ENCODE results near the gene ZNF311. TPM values are rescaled to one million over a fixed set of nuclear protein-coding genes. Genes with fewer than 3 reads are reported as not detected.

ZNF311 gene
- total RNA-seq, 1 donor from 2014 or later, result 1.6 TPM

DNA sequence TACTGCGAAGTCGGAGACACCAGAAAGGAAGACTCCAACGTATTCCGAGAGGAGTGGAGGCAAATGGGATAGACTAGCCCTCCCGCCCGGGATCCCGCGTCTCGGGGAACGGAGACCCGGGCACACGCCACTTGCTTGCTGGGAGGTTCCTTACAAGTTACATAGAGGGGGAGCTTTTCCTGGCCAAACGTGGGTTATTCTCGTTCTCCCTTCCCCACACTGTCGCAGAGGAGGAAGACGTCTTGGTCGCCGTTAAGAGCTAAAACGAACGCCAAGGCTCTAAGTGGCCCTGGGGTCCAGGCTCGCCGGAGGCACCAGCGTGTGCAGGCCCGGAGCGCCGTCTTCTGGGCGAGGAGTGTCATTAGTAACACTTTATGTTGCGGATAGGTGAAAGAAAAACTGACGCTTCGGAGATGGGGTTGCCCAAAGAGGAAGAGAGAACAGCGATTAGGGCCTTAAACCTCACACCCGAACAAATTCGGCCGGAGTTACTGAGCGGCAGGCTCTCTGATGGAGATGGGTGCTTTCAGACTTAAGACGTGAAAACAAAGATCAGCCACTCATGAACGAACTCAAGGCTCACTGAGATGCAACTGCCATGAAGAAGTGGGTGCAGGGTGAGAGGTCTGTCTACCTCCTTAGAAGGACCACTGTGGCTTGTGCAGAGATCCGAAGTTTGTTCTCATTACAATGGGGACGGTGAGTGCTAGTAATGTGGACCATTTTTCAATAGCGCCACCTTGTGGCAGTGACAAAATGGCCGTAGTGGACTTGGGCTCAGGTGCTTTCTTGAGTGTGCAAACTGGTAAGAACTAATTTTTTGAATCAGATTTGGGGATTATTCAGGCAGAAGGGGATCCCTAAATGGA lies 11.7 kb upstream of the ZNF311 start:
- H3K4me1 ChIP-seq (ENCODE audit: control insufficient read depth in 3 of 3, insufficient read depth in 3 of 3, low read length in 3 of 3), result peaks cover 5 to 10% (median 7%) of the 10 kb centered on the region in 3 donors
- peak overlapping the region; percentile 49 to 75 (median 74) for H3K4me3 ChIP-seq (ENCODE audit: low read length in 3 of 3)
- peak overlapping the region in 1 of 3 donors; percentile 65 for H3K9ac ChIP-seq (ENCODE audit: low read depth in 1 of 3, low read length in 3 of 3)
- no peaks in the 10 kb centered on the region for H3K36me3 ChIP-seq (ENCODE audit: control insufficient read depth in 3 of 3, insufficient read depth in 3 of 3, low read length in 3 of 3)
- peaks cover 20 to 37% (median 31%) of the 10 kb centered on the region in 3 donors for H3K27me3 ChIP-seq (ENCODE audit: control insufficient read depth in 3 of 3, insufficient read depth in 3 of 3, low read length in 3 of 3)
- no peak overlapping the region for H3K27ac ChIP-seq (ENCODE audit: low read depth, low read length)
- H3K9me3 ChIP-seq (ENCODE audit: control insufficient read depth in 3 of 3, low read length in 3 of 3), result no peaks in the 10 kb centered on the region

GRCh38 chr6:29014729-29015608 lies 9.9 kb upstream of the ZNF311 start:
- Histone ChIP-seq H3K27me3 (ENCODE audit: control insufficient read depth in 3 of 3, insufficient read depth in 3 of 3, low read length in 3 of 3) (peaks cover 22 to 41% (median 29%) of the 10 kb centered on the region in 3 donors), H3K9me3 (ENCODE audit: control insufficient read depth in 3 of 3, low read length in 3 of 3) (no peaks in the 10 kb centered on the region)

GRCh38 chr6:29011276-29011734 lies 6.2 kb upstream of the ZNF311 start:
- no peak overlapping the region for H3K27ac ChIP-seq (ENCODE audit: low read depth, low read length)
- H3K9ac ChIP-seq (ENCODE audit: low read depth in 1 of 3, low read length in 3 of 3), result peak overlapping the region in 2 of 3 donors; percentile 41 to 78

More at GRCh38 chr6:29014729-29015608, 9.9 kb upstream of the ZNF311 start:
- Histone ChIP-seq H3K4me3 (ENCODE audit: low read length in 3 of 3) (no peak overlapping the region), H3K27ac (ENCODE audit: low read depth, low read length) (no peak overlapping the region), H3K9ac (ENCODE audit: low read depth in 1 of 3, low read length in 3 of 3) (no peak overlapping the region), H3K36me3 (ENCODE audit: control insufficient read depth in 3 of 3, insufficient read depth in 3 of 3, low read length in 3 of 3) (no peaks in the 10 kb centered on the region), H3K4me1 (ENCODE audit: control insufficient read depth in 3 of 3, insufficient read depth in 3 of 3, low read length in 3 of 3) (peaks cover 5 to 12% (median 10%) of the 10 kb centered on the region in 3 donors)

GRCh38 chr6:29009358-29009757 lies 4.2 kb upstream of the ZNF311 start:
- Histone ChIP-seq H3K9ac (ENCODE audit: low read depth in 1 of 3, low read length in 3 of 3) (no peak overlapping the region), H3K27ac (ENCODE audit: low read depth, low read length) (no peak overlapping the region), H3K27me3 (ENCODE audit: control insufficient read depth in 3 of 3, insufficient read depth in 3 of 3, low read length in 3 of 3) (peaks cover 6 to 23% (median 18%) of the 10 kb centered on the region in 3 donors), H3K4me3 (ENCODE audit: low read length in 3 of 3) (no peak overlapping the region), H3K4me1 (ENCODE audit: control insufficient read depth in 3 of 3, insufficient read depth in 3 of 3, low read length in 3 of 3) (peaks cover 0 to 5% (median 0%) of the 10 kb centered on the region in 3 donors), H3K36me3 (ENCODE audit: control insufficient read depth in 3 of 3, insufficient read depth in 3 of 3, low read length in 3 of 3) (no peaks in the 10 kb centered on the region), H3K9me3 (ENCODE audit: control insufficient read depth in 3 of 3, low read length in 3 of 3) (no peaks in the 10 kb centered on the region)

More at GRCh38 chr6:29011276-29011734, 6.2 kb upstream of the ZNF311 start:
- no peaks in the 10 kb centered on the region for H3K36me3 ChIP-seq (ENCODE audit: control insufficient read depth in 3 of 3, insufficient read depth in 3 of 3, low read length in 3 of 3)
- H3K4me3 ChIP-seq (ENCODE audit: low read length in 3 of 3), result peak overlapping the region; percentile 66 to 77 (median 76)
- H3K27me3 ChIP-seq (ENCODE audit: control insufficient read depth in 3 of 3, insufficient read depth in 3 of 3, low read length in 3 of 3), result peaks cover 15 to 39% (median 31%) of the 10 kb centered on the region in 3 donors
- H3K4me1 ChIP-seq (ENCODE audit: control insufficient read depth in 3 of 3, insufficient read depth in 3 of 3, low read length in 3 of 3), result peaks cover 0 to 8% (median 3%) of the 10 kb centered on the region in 3 donors
- H3K9me3 ChIP-seq (ENCODE audit: control insufficient read depth in 3 of 3, low read length in 3 of 3), result no peaks in the 10 kb centered on the region

GRCh38 chr6:29008089-29008488 lies 3.0 kb upstream of the ZNF311 start:
- Histone ChIP-seq H3K36me3 (ENCODE audit: control insufficient read depth in 3 of 3, insufficient read depth in 3 of 3, low read length in 3 of 3) (no peaks in the 10 kb centered on the region), H3K9ac (ENCODE audit: low read depth in 1 of 3, low read length in 3 of 3) (no peak overlapping the region), H3K27ac (ENCODE audit: low read depth, low read length) (no peak overlapping the region), H3K4me3 (ENCODE audit: low read length in 3 of 3) (no peak overlapping the region), H3K4me1 (ENCODE audit: control insufficient read depth in 3 of 3, insufficient read depth in 3 of 3, low read length in 3 of 3) (peaks cover 0 to 5% (median 0%) of the 10 kb centered on the region in 3 donors), H3K9me3 (ENCODE audit: control insufficient read depth in 3 of 3, low read length in 3 of 3) (no peaks in the 10 kb centered on the region), H3K27me3 (ENCODE audit: control insufficient read depth in 3 of 3, insufficient read depth in 3 of 3, low read length in 3 of 3) (peaks cover 2 to 18% (median 15%) of the 10 kb centered on the region in 3 donors)

- no peak overlapping the region for H3K4me3 ChIP-seq (ENCODE audit: low read length in 3 of 3)
- H3K4me1 ChIP-seq (ENCODE audit: control insufficient read depth in 3 of 3, insufficient read depth in 3 of 3, low read length in 3 of 3), result no peaks in the 10 kb centered on the region
- peaks cover 0 to 2% (median 0%) of the 10 kb centered on the region in 3 donors for H3K9me3 ChIP-seq (ENCODE audit: control insufficient read depth in 3 of 3, low read length in 3 of 3)
These were observed 8.1 kb downstream of the ZNF311 start for GRCh38 chr6:28996844-28997510.

DNA sequence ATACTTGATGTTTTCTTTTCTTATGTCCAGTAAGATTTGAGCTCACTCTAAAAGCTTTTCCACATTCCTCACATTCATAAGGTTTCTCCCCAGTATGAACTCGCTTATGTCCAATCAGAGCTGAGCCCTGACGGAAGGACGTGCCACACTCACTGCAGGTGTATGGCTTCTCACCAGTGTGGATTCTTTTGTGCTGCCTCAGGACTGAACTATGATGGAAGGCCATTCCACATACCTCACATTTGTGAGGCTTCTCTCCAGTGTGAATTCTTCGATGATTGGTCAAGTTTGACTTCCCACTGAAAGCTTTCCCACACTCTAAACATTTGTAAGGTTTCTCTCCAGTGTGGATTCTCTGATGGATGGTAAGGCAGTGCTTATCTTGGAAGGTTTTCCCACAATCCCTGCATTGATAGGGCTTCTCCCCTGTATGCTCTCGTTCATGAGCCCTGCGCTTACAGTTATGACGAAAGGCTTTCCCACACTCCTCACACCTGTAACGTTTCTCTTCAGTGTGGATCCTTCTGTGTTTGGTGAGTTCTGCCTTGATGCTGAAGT lies 9.9 kb downstream of the ZNF311 start:
- Histone ChIP-seq H3K9ac (ENCODE audit: low read depth in 1 of 3, low read length in 3 of 3) (no peak overlapping the region), H3K27me3 (ENCODE audit: control insufficient read depth in 3 of 3, insufficient read depth in 3 of 3, low read length in 3 of 3) (no peaks in the 10 kb centered on the region), H3K9me3 (ENCODE audit: control insufficient read depth in 3 of 3, low read length in 3 of 3) (peaks cover 0 to 2% (median 0%) of the 10 kb centered on the region in 3 donors), H3K36me3 (ENCODE audit: control insufficient read depth in 3 of 3, insufficient read depth in 3 of 3, low read length in 3 of 3) (no peaks in the 10 kb centered on the region), H3K27ac (ENCODE audit: low read depth, low read length) (no peak overlapping the region), H3K4me1 (ENCODE audit: control insufficient read depth in 3 of 3, insufficient read depth in 3 of 3, low read length in 3 of 3) (no peaks in the 10 kb centered on the region), H3K4me3 (ENCODE audit: low read length in 3 of 3) (no peak overlapping the region)

More at GRCh38 chr6:28996844-28997510, 8.1 kb downstream of the ZNF311 start:
- no peak overlapping the region for H3K27ac ChIP-seq (ENCODE audit: low read depth, low read length)
- no peak overlapping the region for H3K9ac ChIP-seq (ENCODE audit: low read depth in 1 of 3, low read length in 3 of 3)
- no peaks in the 10 kb centered on the region for H3K36me3 ChIP-seq (ENCODE audit: control insufficient read depth in 3 of 3, insufficient read depth in 3 of 3, low read length in 3 of 3)
- H3K27me3 ChIP-seq (ENCODE audit: control insufficient read depth in 3 of 3, insufficient read depth in 3 of 3, low read length in 3 of 3), result no peaks in the 10 kb centered on the region

DNA sequence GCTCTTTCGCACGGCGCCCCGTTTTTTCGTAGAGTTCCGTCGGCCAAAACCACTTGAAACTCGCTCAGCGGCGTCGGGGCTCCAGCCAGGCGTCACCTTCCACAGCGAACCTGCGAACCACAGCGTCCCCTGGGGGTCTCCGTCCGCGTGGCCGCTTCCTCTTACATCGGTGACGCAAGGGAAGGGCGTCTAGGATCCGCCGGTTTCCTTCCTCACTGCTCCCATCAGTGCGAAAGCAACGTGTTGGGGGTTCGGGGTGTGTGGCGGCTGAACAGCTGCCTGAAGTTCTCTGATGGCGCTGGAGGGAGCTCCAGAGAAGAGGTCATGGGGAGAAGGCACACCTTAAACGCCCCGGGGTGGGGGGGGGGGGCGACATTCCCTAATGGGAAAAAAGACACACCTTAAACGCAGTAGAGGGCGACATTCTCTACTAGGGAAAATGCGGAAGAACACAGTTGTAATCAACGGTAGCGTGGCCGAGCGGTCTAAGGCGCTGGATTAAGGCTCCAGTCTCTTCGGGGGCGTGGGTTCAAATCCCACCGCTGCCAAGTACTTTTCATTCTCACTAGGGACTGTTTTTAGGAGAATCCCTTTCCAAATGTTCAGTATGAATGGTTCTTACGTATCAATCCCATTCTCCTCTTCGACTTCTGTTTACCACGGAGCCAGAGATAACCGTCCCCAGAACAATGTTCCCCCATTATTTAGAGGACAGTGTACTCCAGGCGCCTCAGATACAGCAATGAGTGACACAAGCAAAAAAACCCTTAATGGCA lies 16.4 kb downstream of the ZNF311 start:
- no peak overlapping the region for H3K9ac ChIP-seq (ENCODE audit: low read depth in 1 of 3, low read length in 3 of 3)
- H3K27ac ChIP-seq (ENCODE audit: low read depth, low read length), result no peak overlapping the region
- peak overlapping the region in 2 of 3 donors; percentile 29 to 30 for H3K4me3 ChIP-seq (ENCODE audit: low read length in 3 of 3)
- no peaks in the 10 kb centered on the region for H3K36me3 ChIP-seq (ENCODE audit: control insufficient read depth in 3 of 3, insufficient read depth in 3 of 3, low read length in 3 of 3)
- H3K9me3 ChIP-seq (ENCODE audit: control insufficient read depth in 3 of 3, low read length in 3 of 3), result no peaks in the 10 kb centered on the region
- H3K4me1 ChIP-seq (ENCODE audit: control insufficient read depth in 3 of 3, insufficient read depth in 3 of 3, low read length in 3 of 3), result peaks cover 2 to 6% (median 4%) of the 10 kb centered on the region in 3 donors
- H3K27me3 ChIP-seq (ENCODE audit: control insufficient read depth in 3 of 3, insufficient read depth in 3 of 3, low read length in 3 of 3), result peaks cover 0 to 5% (median 3%) of the 10 kb centered on the region in 3 donors
